Activated CD8-positive, alpha-beta T cell treated with anti-CD3 and anti-CD28 coated beads for 36 hours (primary cell): ENCODE data around the gene KRTAP10-8. TPM values are rescaled to one million over a fixed set of nuclear protein-coding genes. Genes with fewer than 3 reads are reported as not detected.
"Not testable (repeated sequence)": the region's sequence is repeated elsewhere in the genome, so short reads cannot be mapped to it uniquely, and the experiment has no call there.

Experiments
- ATAC-seq: fragments of 200-7000 bp; cut with Tn5 transposase; one replicate; pipeline ENCODE4 v1.10.0; 2021; ENCODE audit warnings: mild to moderate bottlenecking, moderate library complexity
- CTCF ChIA-PET: fragments of 350-600 bp; sonication (Branson Sonifier 250); formaldehyde crosslinking; loops from one replicate; lab custom pipeline; 2021; ENCODE audit warnings: antibody characterized with exemption; lab: Charles Lee
- POLR2A ChIA-PET: fragments of 350-600 bp; sonication (Branson Sonifier 250); formaldehyde crosslinking; loops from one replicate; lab custom pipeline; 2021; ENCODE audit warnings: antibody characterized with exemption; lab: Charles Lee
- DNase-seq: peaks from one replicate; pipeline ENCODE4 v3.0.0-alpha.2; 2020
- H3K27ac Mint-ChIP-seq: one replicate; pipeline ENCODE4 v1.8.0; 2021; ENCODE audit warnings: mild to moderate bottlenecking, mixed read lengths
- H3K27me3 Mint-ChIP-seq: one replicate; pipeline ENCODE4 v1.8.0; 2021; ENCODE audit warnings: mixed read lengths
- H3K36me3 Mint-ChIP-seq: one replicate; pipeline ENCODE4 v1.8.0; 2021; ENCODE audit warnings: low read depth, mixed read lengths
- H3K4me1 Mint-ChIP-seq: one replicate; pipeline ENCODE4 v1.8.0; 2021; ENCODE audit warnings: low read depth, mixed read lengths
- H3K4me3 Mint-ChIP-seq: one replicate; pipeline ENCODE4 v1.8.0; 2021; ENCODE audit warnings: mild to moderate bottlenecking, moderate library complexity, mixed read lengths
- H3K9me3 Mint-ChIP-seq: one replicate; pipeline ENCODE4 v1.8.0; 2021; ENCODE audit warnings: mixed read lengths
- CTCF ChIP-seq: fragments of 200-600 bp; IDR thresholded peaks from one replicate; pipeline ENCODE4 v1.8.0; 2022; ENCODE audit warnings: antibody characterized with exemption, mild to moderate bottlenecking
- intact Hi-C: fragments of 100-400 bp; cut with micrococcal nuclease; formaldehyde crosslinking; loops from one replicate; pipeline ENCODE4 v1.10.0; 2022
- total RNA-seq, 2 experiments: library from RNA; stranded (reverse); gene quantifications; one replicate each; pipeline ENCODE4 v1.2.3, GENCODE V29; 2021

Gene KRTAP10-8
- total RNA-seq, 2 experiments from 2014 or later: not detected

GRCh38 chr21:44637018-44637850, 25.4 kb downstream of the KRTAP10-8 start, which contains the start of gene KRTAP10-10:
Gene KRTAP10-10, plus strand, starts transcription at chr21:44637356. Its CDS starts 62 bp downstream, at chr21:44637418.
- peaks cover 2% of the 10 kb centered on the region for H3K36me3 Mint-ChIP-seq
- no peaks in the 10 kb centered on the region for H3K4me1 Mint-ChIP-seq
- POLR2A ChIA-PET: interaction anchor here (0.6 kb wide), 1 partner anchor 234 kb away, joined by 3 read pairs; no protein-coding TSS in a partner anchor
- peaks cover 20% of the 10 kb centered on the region for H3K9me3 Mint-ChIP-seq
- no peak within 1 kb of the TSS for H3K4me3 Mint-ChIP-seq
- DNase-seq: no peak
- H3K27ac Mint-ChIP-seq: no peak within 1 kb of the TSS
- no peak for TF ChIP-seq CTCF
- no peak for ATAC-seq
- CTCF ChIA-PET: no interaction called here
- no peaks in the 10 kb centered on the region for H3K27me3 Mint-ChIP-seq
- intact Hi-C loops: no loop called here

DNA sequence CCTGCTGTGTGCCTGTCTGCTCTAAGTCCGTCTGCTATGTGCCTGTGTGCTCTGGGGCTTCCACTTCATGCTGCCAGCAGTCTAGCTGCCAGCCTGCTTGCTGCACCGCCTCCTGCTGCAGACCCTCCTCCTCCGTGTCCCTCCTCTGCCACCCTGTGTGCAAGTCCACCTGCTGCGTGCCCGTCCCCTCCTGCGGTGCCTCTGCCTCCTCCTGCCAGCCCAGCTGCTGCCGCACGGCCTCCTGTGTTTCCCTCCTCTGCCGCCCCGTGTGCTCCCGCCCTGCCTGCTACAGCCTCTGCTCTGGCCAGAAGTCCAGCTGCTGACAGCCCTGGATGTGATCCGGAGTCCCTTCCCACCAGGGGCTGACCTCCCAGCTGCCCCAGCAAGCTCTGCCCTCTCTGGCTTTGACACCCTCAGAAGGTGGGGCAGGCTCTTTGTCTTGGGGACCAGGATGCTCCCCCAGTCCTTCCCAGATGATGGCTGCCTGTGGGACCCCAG, 26.0 kb downstream of the KRTAP10-8 start:
- POLR2A ChIA-PET, H3K4me1 Mint-ChIP-seq, DNase-seq, H3K4me3 Mint-ChIP-seq, ATAC-seq, CTCF ChIA-PET, H3K27me3 Mint-ChIP-seq, H3K36me3 Mint-ChIP-seq, intact Hi-C loops, H3K27ac Mint-ChIP-seq: not testable (repeated sequence)
- peaks cover 20% of the 10 kb centered on the region for H3K9me3 Mint-ChIP-seq

DNA sequence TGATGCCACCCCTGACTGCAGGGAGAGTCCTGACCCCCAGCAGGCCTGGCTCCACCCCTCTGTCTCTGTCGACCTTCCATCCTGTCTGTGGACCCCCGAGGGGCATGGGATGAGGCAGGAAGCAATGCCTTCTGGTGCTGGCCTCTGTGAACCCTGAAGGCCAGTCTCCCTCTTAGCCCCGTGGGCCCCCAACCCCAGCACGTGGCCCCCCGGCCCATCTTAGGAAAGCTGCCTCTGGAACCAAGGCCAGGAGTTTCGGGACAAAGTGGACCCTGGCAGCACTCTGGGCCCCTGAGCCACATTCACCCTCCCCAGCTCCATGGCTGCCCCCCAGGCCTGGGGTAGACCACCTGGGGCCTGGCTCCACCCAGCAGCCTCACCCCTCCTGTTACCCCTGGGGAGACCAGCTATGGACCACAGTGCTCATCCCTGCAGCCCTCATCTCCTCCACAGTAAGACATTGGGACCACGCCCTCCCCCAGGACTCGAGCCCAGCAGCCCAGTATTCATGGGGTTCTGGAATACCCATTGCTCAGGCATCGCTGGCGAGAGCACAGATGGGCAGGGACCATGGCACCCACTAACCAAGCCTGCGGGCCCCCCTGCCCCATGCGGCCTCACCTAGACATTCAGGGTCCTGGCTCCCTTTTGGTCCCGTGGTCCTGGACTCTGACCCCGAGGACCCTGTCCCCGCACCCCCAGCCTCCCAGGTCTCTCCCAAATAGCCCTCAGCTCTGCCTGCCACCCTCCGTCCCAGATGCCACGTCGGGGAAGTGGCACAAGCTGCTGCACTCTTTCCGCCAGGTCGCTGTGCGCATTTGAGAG, 26.8 kb downstream of the KRTAP10-8 start:
- H3K27ac Mint-ChIP-seq, H3K4me3 Mint-ChIP-seq, intact Hi-C loops, H3K36me3 Mint-ChIP-seq, H3K27me3 Mint-ChIP-seq, POLR2A ChIA-PET, H3K4me1 Mint-ChIP-seq, DNase-seq, ATAC-seq, CTCF ChIA-PET: not testable (repeated sequence)
- peaks cover 20% of the 10 kb centered on the region for H3K9me3 Mint-ChIP-seq

- TF ChIP-seq CTCF: no peak
- no peaks in the 10 kb centered on the region for H3K36me3 Mint-ChIP-seq
- no peak overlapping the region for H3K27ac Mint-ChIP-seq
- no peaks in the 10 kb centered on the region for H3K27me3 Mint-ChIP-seq
- peaks cover 24% of the 10 kb centered on the region for H3K9me3 Mint-ChIP-seq
- H3K4me1 Mint-ChIP-seq: no peaks in the 10 kb centered on the region
- ATAC-seq (no peak), DNase-seq (no peak)
- intact Hi-C loops: no loop called here
- POLR2A ChIA-PET: no interaction called here
- no peak overlapping the region for H3K4me3 Mint-ChIP-seq
- CTCF ChIA-PET: no interaction called here
These were observed 27.4 kb downstream of the KRTAP10-8 start for GRCh38 chr21:44639331-44639655.

GRCh38 chr21:44640761-44641160, 28.9 kb downstream of the KRTAP10-8 start:
- H3K4me1 Mint-ChIP-seq: no peaks in the 10 kb centered on the region
- H3K27ac Mint-ChIP-seq: no peak overlapping the region
- TF ChIP-seq CTCF: no peak
- peaks cover 34% of the 10 kb centered on the region for H3K9me3 Mint-ChIP-seq
- H3K27me3 Mint-ChIP-seq: no peaks in the 10 kb centered on the region
- DNase-seq (no peak), ATAC-seq (no peak)
- ChIA-PET CTCF (no interaction called here), POLR2A (no interaction called here)
- no peaks in the 10 kb centered on the region for H3K36me3 Mint-ChIP-seq
- H3K4me3 Mint-ChIP-seq: no peak overlapping the region
- intact Hi-C loops: no loop called here
